Esophagus muscularis mucosa (tissue), 4 donors: ENCODE data around the gene SDF2. TPM values are rescaled to one million over a fixed set of nuclear protein-coding genes. Genes with fewer than 3 reads are reported as not detected.

ENCODE experiments used
- DNase-seq: peaks from one replicate; pipeline ENCODE4 v3.0.0-alpha.2; 2017; ENCODE audit errors: extremely low spot score
- H3K27ac ChIP-seq, 4 donors: fragments of 200-600 bp; sonication (generic); replicated peaks in 1 of 4; 1 replicate in 3 of 4; 2 replicates in 1 of 4; pipeline ENCODE4 v1.5.1; 2016 to 2019; ENCODE audit warnings: mild to moderate bottlenecking in 1 of 4
- H3K27me3 ChIP-seq, 4 donors: fragments of 200-600 bp; sonication (generic); one replicate each; pipeline versions ENCODE4 v1.5.1 to v1.6.0; 2016 to 2019
- H3K36me3 ChIP-seq, 4 donors: fragments of 200-600 bp; sonication (generic); one replicate each; pipeline ENCODE4 v1.5.1; 2016 to 2019
- H3K4me1 ChIP-seq, 4 donors: fragments of 200-600 bp; sonication (generic); one replicate each; pipeline ENCODE4 v1.5.1; 2016 to 2019
- H3K4me3 ChIP-seq, 4 donors: fragments of 200-600 bp; sonication (generic); 1 replicate in 2 of 4; 2 replicates in 2 of 4; pipeline ENCODE4 v1.5.1; 2016 to 2019; ENCODE audit warnings: mild to moderate bottlenecking in 4 of 4, moderate library complexity in 1 of 4
- H3K9me3 ChIP-seq, 4 donors: fragments of 200-600 bp; sonication (generic); 1 replicate in 3 of 4; 2 replicates in 1 of 4; pipeline ENCODE4 v1.5.1; 2016 to 2019
- EP300 ChIP-seq: sonication (generic); formaldehyde crosslinking; IDR thresholded peaks from one replicate; pipeline ENCODE4 v1.6.1; 2017; ENCODE audit warnings: antibody characterized with exemption
- POLR2A ChIP-seq: fragments of 450-650 bp; IDR thresholded peaks from one replicate; pipeline ENCODE4 v1.6.1; 2017; ENCODE audit warnings: antibody characterized with exemption, moderate library complexity, mild to moderate bottlenecking, low read depth
- POLR2AphosphoS5 ChIP-seq, 2 donors: sonication (generic); formaldehyde crosslinking; IDR thresholded peaks; one replicate each; pipeline ENCODE4 v1.6.1; 2017; ENCODE audit warnings: antibody characterized with exemption in 2 of 2
- WGBS: methylation state at CpG from one replicate; pipeline ENCODE4 v1.1.5; 2018; 5-methylcytosine and 5-hydroxymethylcytosine counted together
- intact Hi-C: fragments of 100-400 bp; cut with DNase I; formaldehyde crosslinking; loops from one replicate; pipeline ENCODE4 v1.15.1; 2023
- total RNA-seq, 4 donors: library from RNA; depleted of rRNA; stranded (reverse); fragments of >200 nt; gene quantifications; one replicate each; pipeline versions ENCODE4 v1.1.0 to v1.2.1, GENCODE V29; 2016
- TF ChIP-seq, protein P1 (sequence below), 3 experiments: fragments of 200-600 bp in 2 of 3; fragments of 450-650 bp in 1 of 3; sonication (generic) in 2 of 3; IDR thresholded peaks; one replicate each; pipeline ENCODE4 v1.5.1; 2017 to 2019; ENCODE audit warnings: antibody characterized with exemption in 3 of 3, mild to moderate bottlenecking in 2 of 3, moderate library complexity in 1 of 3

SDF2 gene
- total RNA-seq, 4 donors from 2014 or later = 39.1 to 46.7 (median 42.6) TPM

DNA sequence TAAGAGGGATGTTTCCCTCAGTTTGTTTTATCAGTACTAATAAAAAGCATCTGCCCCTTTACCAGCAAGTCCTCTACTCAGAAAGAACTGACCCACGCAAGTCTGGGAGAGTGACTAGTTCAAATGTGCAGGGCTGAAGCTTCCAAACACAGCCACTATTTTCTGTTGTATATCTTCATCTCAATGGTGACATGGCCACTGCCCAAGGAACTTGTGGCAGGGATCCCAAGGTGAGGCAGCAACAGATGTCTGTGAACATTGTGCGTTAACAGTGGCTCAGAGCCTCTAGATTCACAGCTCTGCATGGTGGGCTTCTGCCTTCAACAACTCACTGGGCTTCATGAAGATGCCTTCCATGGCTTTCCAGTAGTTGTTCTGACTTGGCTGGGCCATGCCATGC, 13.0 kb downstream of the SDF2 start:
- WGBS = 71% methylated on average over 1 of the region's 2 CpGs
- H3K36me3 ChIP-seq = peaks cover 8 to 54% (median 38%) of the 10 kb centered on the region in 4 donors
- no peak overlapping the region for H3K27ac ChIP-seq

DNA sequence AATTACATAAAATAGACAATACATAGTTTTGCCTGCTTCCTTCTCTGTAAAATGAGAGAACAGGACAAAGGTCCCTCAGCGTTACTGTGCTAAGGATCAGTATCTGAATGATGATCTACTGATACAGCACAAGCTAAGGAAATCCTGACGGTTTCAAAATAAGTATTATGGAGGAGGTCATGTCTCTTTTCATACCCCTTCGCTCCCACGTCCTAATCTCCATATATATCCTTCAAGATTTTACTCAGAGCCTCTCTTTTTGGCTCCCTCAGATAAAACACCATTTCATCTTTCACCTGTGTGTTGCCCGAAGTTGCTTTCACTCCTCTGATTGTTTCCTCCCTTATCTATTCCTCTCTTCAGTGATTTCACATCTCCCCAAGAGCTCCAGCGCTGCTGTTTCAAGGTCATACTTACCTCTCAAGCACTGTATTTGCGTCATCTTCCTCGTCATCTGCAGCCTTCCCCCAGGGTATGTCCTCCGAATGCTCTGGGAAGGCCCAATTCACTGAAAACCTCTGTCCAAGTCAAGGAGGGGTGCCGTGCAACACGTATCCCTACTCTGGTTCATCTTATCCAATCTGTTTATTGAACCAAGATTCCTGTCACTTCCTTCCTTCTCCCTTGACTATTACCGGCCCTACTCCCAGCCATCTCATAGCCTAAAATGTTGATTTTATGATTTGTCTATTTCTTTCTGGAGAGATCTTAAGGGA, 15.5 kb downstream of the SDF2 start:
- Histone ChIP-seq H3K4me1 (peaks cover 28 to 47% (median 42%) of the 10 kb centered on the region in 4 donors), H3K36me3 (peaks cover 15 to 53% (median 36%) of the 10 kb centered on the region in 4 donors), H3K27ac (peak overlapping the region; percentile 88 to 97 (median 95)), H3K4me3 (peak overlapping the region; percentile 16 to 100 (median 92)), H3K27me3 (no peaks in the 10 kb centered on the region), H3K9me3 (no peaks in the 10 kb centered on the region)
- DNase-seq = no peak
- TF ChIP-seq, protein P1, sequence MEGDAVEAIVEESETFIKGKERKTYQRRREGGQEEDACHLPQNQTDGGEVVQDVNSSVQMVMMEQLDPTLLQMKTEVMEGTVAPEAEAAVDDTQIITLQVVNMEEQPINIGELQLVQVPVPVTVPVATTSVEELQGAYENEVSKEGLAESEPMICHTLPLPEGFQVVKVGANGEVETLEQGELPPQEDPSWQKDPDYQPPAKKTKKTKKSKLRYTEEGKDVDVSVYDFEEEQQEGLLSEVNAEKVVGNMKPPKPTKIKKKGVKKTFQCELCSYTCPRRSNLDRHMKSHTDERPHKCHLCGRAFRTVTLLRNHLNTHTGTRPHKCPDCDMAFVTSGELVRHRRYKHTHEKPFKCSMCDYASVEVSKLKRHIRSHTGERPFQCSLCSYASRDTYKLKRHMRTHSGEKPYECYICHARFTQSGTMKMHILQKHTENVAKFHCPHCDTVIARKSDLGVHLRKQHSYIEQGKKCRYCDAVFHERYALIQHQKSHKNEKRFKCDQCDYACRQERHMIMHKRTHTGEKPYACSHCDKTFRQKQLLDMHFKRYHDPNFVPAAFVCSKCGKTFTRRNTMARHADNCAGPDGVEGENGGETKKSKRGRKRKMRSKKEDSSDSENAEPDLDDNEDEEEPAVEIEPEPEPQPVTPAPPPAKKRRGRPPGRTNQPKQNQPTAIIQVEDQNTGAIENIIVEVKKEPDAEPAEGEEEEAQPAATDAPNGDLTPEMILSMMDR (IDR thresholded peaks at IDR 0.05) = no peak
- peak in 1 of 2 donors; percentile 5 for TF ChIP-seq POLR2AphosphoS5 (IDR thresholded peaks at IDR 0.05)
- WGBS = 64% methylated on average over 12 of the region's 12 CpGs
- intact Hi-C loops = loop anchor here (5.0 kb wide), 1 partner anchor 266 kb away; no protein-coding TSS in a partner anchor

More for the DNA sequence above, 13.0 kb downstream of the SDF2 start:
- no peaks in the 10 kb centered on the region for H3K9me3 ChIP-seq
- H3K4me1 ChIP-seq = peaks cover 24 to 30% (median 28%) of the 10 kb centered on the region in 4 donors
- DNase-seq = no peak
- intact Hi-C loops = loop anchor here (5.0 kb wide), 1 partner anchor 264 kb away; no protein-coding TSS in a partner anchor
- TF ChIP-seq, protein P1 (IDR thresholded peaks at IDR 0.05) = no peak
- TF ChIP-seq POLR2AphosphoS5 (IDR thresholded peaks at IDR 0.05) = no peak
- no peak overlapping the region for H3K4me3 ChIP-seq
- H3K27me3 ChIP-seq = no peaks in the 10 kb centered on the region

DNA sequence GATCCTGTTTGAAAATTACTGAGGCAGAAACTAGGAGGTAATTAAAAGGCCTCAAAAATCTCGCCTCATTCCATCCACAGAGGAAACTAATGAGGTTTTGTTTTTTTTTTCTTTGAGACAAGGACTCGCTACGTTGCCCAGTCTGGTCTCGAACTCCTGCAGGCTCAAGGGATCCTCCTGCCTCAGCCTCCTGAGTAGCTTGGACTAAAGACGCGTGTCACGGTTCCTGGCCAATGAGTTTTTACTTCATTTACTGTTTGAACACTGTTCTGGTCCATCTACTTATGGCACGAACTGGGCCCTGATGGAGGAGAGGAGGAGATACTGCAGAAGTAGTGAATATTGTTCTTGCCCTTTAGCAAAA, 16.1 kb downstream of the SDF2 start:
- peak overlapping the region; percentile 92 to 100 (median 94) for H3K4me3 ChIP-seq
- intact Hi-C loops = loop anchor here (5.0 kb wide), 1 partner anchor 267 kb away; no protein-coding TSS in a partner anchor
- TF ChIP-seq POLR2A = no peak
- TF ChIP-seq, protein P1 (IDR thresholded peaks at IDR 0.05) = peak in 1 of 3 experiments; percentile 9
- H3K27me3 ChIP-seq = no peaks in the 10 kb centered on the region
- H3K4me1 ChIP-seq = peaks cover 28 to 47% (median 42%) of the 10 kb centered on the region in 4 donors
- H3K9me3 ChIP-seq = no peaks in the 10 kb centered on the region
- peaks cover 13 to 53% (median 38%) of the 10 kb centered on the region in 4 donors for H3K36me3 ChIP-seq
- WGBS = 19% methylated on average over 8 of the region's 8 CpGs
- DNase-seq = no peak
- H3K27ac ChIP-seq = peak overlapping the region; percentile 88 to 97 (median 95)

DNA sequence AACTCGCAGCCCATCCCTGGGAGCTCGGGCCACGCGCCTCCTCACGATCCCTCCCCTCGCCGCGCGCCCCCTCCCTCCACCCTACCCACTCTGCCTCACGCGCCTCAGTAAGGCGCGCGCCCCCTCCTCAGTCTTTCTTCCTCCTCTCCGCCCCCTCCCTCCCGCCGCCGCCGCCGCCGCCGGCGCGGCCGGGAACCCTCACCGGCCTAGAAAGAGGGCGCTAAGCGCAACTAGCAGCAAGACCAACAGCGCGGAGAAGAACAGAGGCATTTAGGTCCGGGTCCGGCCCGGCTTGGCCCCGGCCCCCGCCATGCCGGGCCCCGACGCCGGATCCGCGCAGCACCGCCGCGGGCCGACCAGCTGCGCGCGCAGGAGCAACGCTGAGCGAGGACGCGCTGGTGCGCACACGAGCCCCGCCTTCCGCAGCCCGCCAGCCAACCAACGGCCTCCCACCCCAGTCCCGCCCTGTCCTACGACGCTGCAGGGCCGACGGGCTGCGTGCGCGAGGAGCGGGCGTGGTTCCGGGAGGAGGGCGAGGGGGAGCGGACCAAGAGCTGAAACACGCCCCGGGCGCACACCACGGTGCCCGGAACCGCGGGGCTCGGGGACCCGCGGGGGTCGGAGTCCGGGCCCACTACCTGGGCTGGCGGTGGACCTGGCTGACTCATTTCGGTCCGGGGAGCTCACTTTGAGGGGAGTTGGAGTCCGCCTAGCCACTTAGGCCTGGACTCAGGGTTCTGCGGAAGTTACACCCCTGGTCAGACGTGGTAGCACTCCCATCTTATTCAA, 16.7 kb downstream of the SDF2 start, which contains the start of gene BLTP2:
Gene BLTP2, minus strand, starts transcription at position 372 of the 789 bp plus-strand sequence. Its CDS starts 102 bp downstream, at position 270.
- intact Hi-C loops = loop anchor here (5.0 kb wide), 1 partner anchor 267 kb away; no protein-coding TSS in a partner anchor
- Histone ChIP-seq H3K36me3 (peaks cover 19 to 53% (median 44%) of the 10 kb centered on the region in 4 donors), H3K4me1 (peaks cover 28 to 47% (median 42%) of the 10 kb centered on the region in 4 donors), H3K27ac (peak within 1 kb of the TSS; percentile 88 to 97 (median 95)), H3K27me3 (no peaks in the 10 kb centered on the region), H3K9me3 (no peaks in the 10 kb centered on the region), H3K4me3 (peak within 1 kb of the TSS; percentile 92 to 100 (median 94))
- TF ChIP-seq POLR2AphosphoS5 (IDR thresholded peaks at IDR 0.05) = peak; percentile 94 to 95
- TF ChIP-seq, protein P1 (IDR thresholded peaks at IDR 0.05) = peak in 1 of 3 experiments; percentile 26
- TF ChIP-seq POLR2A = peak; percentile 81
- no peak for TF ChIP-seq EP300
- peak; percentile 99 for DNase-seq
- under 1% methylated on average over 18 of the region's 89 CpGs for WGBS
